Right lobe of liver (tissue), 6 donors: ENCODE results near the gene CTF1. TPM values are rescaled to one million over a fixed set of nuclear protein-coding genes. Genes with fewer than 3 reads are reported as not detected.
A peak's percentile ranks its signal among the peaks of the same experiment; 100 is the strongest.

Experiments
- ATAC-seq, 4 donors: fragments of 200-7000 bp; cut with Tn5 transposase; one replicate each; pipeline ENCODE4 v1.9.1; 2020; ENCODE audit warnings: mild to moderate bottlenecking in 4 of 4, moderate library complexity in 4 of 4
- DNase-seq, 3 donors: peaks; one replicate each; pipeline ENCODE4 v3.0.0-alpha.2; 2020
- H3K27ac ChIP-seq, 3 donors: fragments of 200-600 bp; one replicate each; pipeline ENCODE4 v1.8.0; 2022
- H3K27me3 ChIP-seq, 2 donors: fragments of 200-600 bp; one replicate each; pipeline ENCODE4 v1.8.0; 2022
- H3K36me3 ChIP-seq, 4 donors: fragments of 200-600 bp; sonication (generic) in 1 of 4; one replicate each; pipeline versions ENCODE4 v1.5.1 to v1.8.0; 2017 to 2022; ENCODE audit warnings: control low read depth in 1 of 4
- H3K4me1 ChIP-seq, 4 donors: fragments of 200-600 bp; sonication (generic) in 1 of 4; one replicate each; pipeline versions ENCODE4 v1.5.1 to v1.8.0; 2017 to 2022; ENCODE audit warnings: control low read depth in 1 of 4
- H3K4me3 ChIP-seq, 3 donors: fragments of 200-600 bp; one replicate each; pipeline ENCODE4 v1.8.0; 2022
- H3K9me3 ChIP-seq, 4 donors: fragments of 200-600 bp; sonication (generic) in 1 of 4; one replicate each; pipeline versions ENCODE4 v1.5.1 to v1.8.0; 2017 to 2022; ENCODE audit warnings: control low read depth in 1 of 4
- CTCF ChIP-seq, 4 donors: fragments of 200-600 bp in 3 of 4; fragments of 450-650 bp in 1 of 4; IDR thresholded peaks; one replicate each; pipeline versions ENCODE4 v1.5.1 to v1.8.0; 2016 to 2022; ENCODE audit warnings: antibody characterized with exemption in 4 of 4, mild to moderate bottlenecking in 2 of 4
- POLR2A ChIP-seq: fragments of 450-650 bp; IDR thresholded peaks from one replicate; pipeline ENCODE4 v1.6.1; 2017; ENCODE audit warnings: antibody characterized with exemption, mild to moderate bottlenecking
- WGBS: methylation state at CpG from one replicate; pipeline ENCODE4 v1.1.6; 2018; ENCODE audit warnings: low coverage, low lambda C conversion rate; ENCODE audit not compliant: insufficient coverage; ENCODE audit errors: missing lambda C conversion rate; 5-methylcytosine and 5-hydroxymethylcytosine counted together
- intact Hi-C, 2 donors: fragments of 100-400 bp; cut with DNase I; formaldehyde crosslinking; loops; one replicate each; pipeline versions ENCODE4 v1.11.2 to v1.14.1; 2022
- microRNA counts: library from miRNA; unstranded; fragments of <30 nt; microRNA quantifications from one replicate; lab custom pipeline; 2016
- microRNA-seq, 2 donors: library from miRNA; unstranded; fragments of <30 nt; microRNA quantifications; one replicate each; pipeline ENCODE4, GENCODE V29; 2019 to 2020
- small RNA-seq, 2 experiments: library from RNA; depleted of rRNA; stranded (forward); fragments of <200 nt; gene quantifications; one replicate each; pipeline ENCODE3, GENCODE V24; 2016
- total RNA-seq, 6 experiments: library from RNA; depleted of rRNA in 2 of 6; stranded (reverse); fragments of >200 nt in 2 of 6; fragmentation: NEBNext Ultra II Directional in 3 of 6; extraction: Animal tissue kit (Norgen Biotek cat#: 25700) in 3 of 6; gene quantifications; one replicate each; pipeline versions ENCODE4 v1.1.0 to v1.2.4, GENCODE V29; 2016 to 2023
- donor health status: DM: no; HTN: yes; CAD: no.
- donor health status: DM: no; HTN: no; CAD: no.
- donor health status: DM: no; HTN: no; CAD: no.
- donor health status: DM: no; HTN: yes; CAD: no.
- donor health status: DM: no; HTN: yes; CAD: no.

The CTF1 gene
- total RNA-seq, 6 experiments from 2014 or later = 0.13 to 0.74 (median 0.43) TPM; not detected in 2

GRCh38 chr16:30950516-30951065, 54.2 kb downstream of the CTF1 start:
- peaks cover 0 to 53% (median 25%) of the 10 kb centered on the region in 4 donors for H3K4me1 ChIP-seq
- peak overlapping the region; percentile 94 to 96 (median 96) for H3K27ac ChIP-seq
- WGBS = 29% methylated on average over 5 of the region's 8 CpGs
- DNase-seq = no peak
- peak overlapping the region; percentile 94 to 96 (median 95) for H3K4me3 ChIP-seq
- no peaks in the 10 kb centered on the region for H3K27me3 ChIP-seq
- intact Hi-C loops = no loop called here
- no peak for ATAC-seq
- no peaks in the 10 kb centered on the region for H3K9me3 ChIP-seq
- TF ChIP-seq POLR2A (no peak), CTCF (IDR thresholded peaks at IDR 0.05) (no peak)
- H3K36me3 ChIP-seq = no peaks in the 10 kb centered on the region

GRCh38 chr16:30951193-30951592, 54.8 kb downstream of the CTF1 start:
- no peaks in the 10 kb centered on the region for H3K9me3 ChIP-seq
- WGBS = 14% methylated on average over 1 of the region's 1 CpG
- DNase-seq (no peak), ATAC-seq (no peak)
- no peaks in the 10 kb centered on the region for H3K36me3 ChIP-seq
- intact Hi-C loops = no loop called here
- TF ChIP-seq POLR2A (no peak), CTCF (IDR thresholded peaks at IDR 0.05) (no peak)
- peaks cover 0 to 56% (median 25%) of the 10 kb centered on the region in 4 donors for H3K4me1 ChIP-seq
- H3K4me3 ChIP-seq = peak overlapping the region in 1 of 3 donors; percentile 94
- H3K27me3 ChIP-seq = no peaks in the 10 kb centered on the region
- H3K27ac ChIP-seq = peak overlapping the region; percentile 94 to 96 (median 96)

- Histone ChIP-seq H3K27ac (peak overlapping the region; percentile 94 to 96 (median 96)), H3K36me3 (no peaks in the 10 kb centered on the region), H3K4me1 (peaks cover 0 to 62% (median 25%) of the 10 kb centered on the region in 4 donors), H3K27me3 (no peaks in the 10 kb centered on the region), H3K4me3 (peak overlapping the region in 1 of 3 donors; percentile 8), H3K9me3 (no peaks in the 10 kb centered on the region)
- peak; percentile 78 to 93 (median 88) for DNase-seq
- ATAC-seq = peak in 3 of 4 donors; percentile 8 to 41 (median 20)
- TF ChIP-seq CTCF (IDR thresholded peaks at IDR 0.05) (no peak), POLR2A (no peak)
- intact Hi-C loops = no loop called here
- WGBS = 12% methylated on average over 3 of the region's 3 CpGs
Observed at GRCh38 chr16:30951750-30952149, 55.3 kb downstream of the CTF1 start.

GRCh38 chr16:30953111-30953510, 56.7 kb downstream of the CTF1 start:
- DNase-seq (no peak), ATAC-seq (no peak)
- no peak overlapping the region for H3K4me3 ChIP-seq
- TF ChIP-seq POLR2A (no peak), CTCF (IDR thresholded peaks at IDR 0.05) (no peak)
- intact Hi-C loops = no loop called here
- no peaks in the 10 kb centered on the region for H3K9me3 ChIP-seq
- H3K4me1 ChIP-seq = peaks cover 0 to 65% (median 25%) of the 10 kb centered on the region in 4 donors
- H3K27ac ChIP-seq = peak overlapping the region in 1 of 3 donors; percentile 96
- 92% methylated on average over 3 of the region's 9 CpGs for WGBS
- H3K27me3 ChIP-seq = no peaks in the 10 kb centered on the region
- H3K36me3 ChIP-seq = no peaks in the 10 kb centered on the region

MicroRNAs within 50 kb of the gene (microRNA counts, 767-probe panel; counts per million panel counts)
- 237 counts per million for microRNA hsa-miR-762 (lab: Ali Mortazavi, UCI)

Small RNA genes lying within 50 kb of the gene (microRNA-seq; reads per million reads assigned to microRNA genes)
- gene MIR4519 = 0 to 0.29 reads per million in 2 donors
- 0 reads per million in 2 donors for gene MIR762

Small RNA genes lying within 50 kb of the gene (small RNA-seq; reads per million reads assigned to genes)
- gene AC135048.1 (0 reads per million in 2 experiments), gene MIR4519 (0 reads per million in 2 experiments), gene MIR762 (0 reads per million in 2 experiments)

Other genes with a start within 250 kb of the CTF1 start
- 10 to 100 TPM; 12.8 to 23.0 (median 17.6) TPM for gene PRR14, start 245.7 kb upstream of the CTF1 start, total RNA-seq
- 10 to 100 TPM; 13.0 to 26.2 (median 20.9) TPM for gene FBRS, start 238.2 kb upstream of the CTF1 start, total RNA-seq
- gene SRCAP, start 197.4 kb upstream of the CTF1 start, total RNA-seq = 10 to 100 TPM; 12.1 to 31.3 (median 22.6) TPM
- gene PHKG2, start 148.2 kb upstream of the CTF1 start, total RNA-seq = 10 to 100 TPM; 17.1 to 22.1 (median 18.4) TPM
- 1 to 10 TPM in 1 of 6 experiments, under 1 TPM in 4, not detected in 1; 0.19 to 1.8 (median 0.29) TPM for gene CFAP119, start 134.6 kb upstream of the CTF1 start, total RNA-seq
- gene RNF40, start 134.3 kb upstream of the CTF1 start, total RNA-seq = 10 to 100 TPM; 34.3 to 56.8 (median 46.7) TPM
- gene ZNF629, start 109.4 kb upstream of the CTF1 start, total RNA-seq = 1 to 10 TPM; 3.7 to 4.8 (median 4.3) TPM
- gene BCL7C, start 2.5 kb upstream of the CTF1 start, total RNA-seq = 10 to 100 TPM in 2 of 6 experiments, 1 to 10 TPM in 4; 5.9 to 14.3 (median 7.9) TPM
- gene FBXL19, start 27.0 kb downstream of the CTF1 start, total RNA-seq = 1 to 10 TPM; 2.8 to 8.0 (median 3.4) TPM
- gene ORAI3, start 52.5 kb downstream of the CTF1 start, total RNA-seq = 10 to 100 TPM; 27.7 to 56.6 (median 31.6) TPM
- 1 to 10 TPM; 3.7 to 7.4 (median 6.9) TPM for gene SETD1A, start 61.1 kb downstream of the CTF1 start, total RNA-seq
- 100 to 1,000 TPM in 3 of 6 experiments, 10 to 100 TPM in 3; 54.6 to 219 (median 86.9) TPM for gene HSD3B7, start 88.6 kb downstream of the CTF1 start, total RNA-seq
- 1 to 10 TPM in 4 of 6 experiments, under 1 TPM in 2; 0.61 to 4.5 (median 2.6) TPM for gene STX1B, start 114.0 kb downstream of the CTF1 start, total RNA-seq
- gene STX4, start 136.9 kb downstream of the CTF1 start, total RNA-seq = 10 to 100 TPM; 18.8 to 52.8 (median 23.6) TPM
- 1 to 10 TPM; 2.0 to 4.6 (median 3.5) TPM for gene ZNF668, start 177.6 kb downstream of the CTF1 start, total RNA-seq
- 1 to 10 TPM; 4.2 to 5.0 (median 4.5) TPM for gene ZNF646, start 177.8 kb downstream of the CTF1 start, total RNA-seq
- 10 to 100 TPM in 1 of 6 experiments, 1 to 10 TPM in 5; 2.3 to 14.8 (median 3.9) TPM for gene PRSS53, start 192.3 kb downstream of the CTF1 start, total RNA-seq
- gene VKORC1, start 198.2 kb downstream of the CTF1 start, total RNA-seq = 100 to 1,000 TPM; 102 to 297 (median 199) TPM
- gene BCKDK, start 211.8 kb downstream of the CTF1 start, total RNA-seq = 10 to 100 TPM; 34.8 to 61.5 (median 41.8) TPM
- gene KAT8, start 221.1 kb downstream of the CTF1 start, total RNA-seq = 10 to 100 TPM; 20.4 to 29.9 (median 25.2) TPM
- gene PRSS8, start 239.1 kb downstream of the CTF1 start, total RNA-seq = 10 to 100 TPM in 4 of 6 experiments, 1 to 10 TPM in 2; 5.6 to 20.0 (median 13.1) TPM